Activated effector memory CD4-positive, alpha-beta T cell treated with anti-CD3 and anti-CD28 coated beads, Interleukin-2, amount 50 U/mL, for 16 hours (primary cell): Measurements from ENCODE around the gene TSSK3.
"Not testable (repeated sequence)": the region's sequence is repeated elsewhere in the genome, so short reads cannot be mapped to it uniquely, and the experiment has no call there.

Experiments
- DNase-seq: peaks from one replicate; pipeline ENCODE4 v3.0.0-alpha.2; 2020

TSSK3 gene

DNA sequence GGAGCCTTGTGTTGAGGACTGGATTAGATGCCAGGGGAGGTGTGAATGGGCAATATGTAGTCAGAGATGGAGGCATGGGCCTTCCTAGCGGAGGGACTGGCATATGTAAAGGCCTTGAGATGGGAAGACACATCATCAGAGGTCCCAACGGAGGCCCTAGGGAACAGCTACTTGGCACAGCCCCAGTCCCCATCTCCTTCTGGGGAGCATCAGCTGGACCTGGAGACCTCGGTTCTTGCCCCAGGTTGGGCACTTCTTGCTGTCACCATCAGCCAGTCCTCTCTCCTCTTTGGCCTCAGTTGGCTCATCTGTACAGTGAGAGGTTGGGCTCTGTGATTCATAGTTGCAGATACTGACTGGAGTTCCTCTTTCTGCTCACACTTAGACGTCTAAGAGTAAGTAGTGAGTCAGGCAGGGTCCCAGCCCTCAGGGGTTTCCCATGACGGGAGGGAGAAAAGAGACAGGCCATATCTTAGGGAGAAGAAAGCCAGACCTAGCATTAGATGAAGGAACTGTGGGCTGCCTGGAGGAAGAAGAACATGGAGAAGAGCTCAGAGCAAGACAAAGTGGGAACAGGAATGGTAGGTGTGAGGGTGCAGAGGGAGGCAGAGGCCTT, 22.9 kb upstream of the TSSK3 start:
- peak; percentile 69 for DNase-seq

DNA sequence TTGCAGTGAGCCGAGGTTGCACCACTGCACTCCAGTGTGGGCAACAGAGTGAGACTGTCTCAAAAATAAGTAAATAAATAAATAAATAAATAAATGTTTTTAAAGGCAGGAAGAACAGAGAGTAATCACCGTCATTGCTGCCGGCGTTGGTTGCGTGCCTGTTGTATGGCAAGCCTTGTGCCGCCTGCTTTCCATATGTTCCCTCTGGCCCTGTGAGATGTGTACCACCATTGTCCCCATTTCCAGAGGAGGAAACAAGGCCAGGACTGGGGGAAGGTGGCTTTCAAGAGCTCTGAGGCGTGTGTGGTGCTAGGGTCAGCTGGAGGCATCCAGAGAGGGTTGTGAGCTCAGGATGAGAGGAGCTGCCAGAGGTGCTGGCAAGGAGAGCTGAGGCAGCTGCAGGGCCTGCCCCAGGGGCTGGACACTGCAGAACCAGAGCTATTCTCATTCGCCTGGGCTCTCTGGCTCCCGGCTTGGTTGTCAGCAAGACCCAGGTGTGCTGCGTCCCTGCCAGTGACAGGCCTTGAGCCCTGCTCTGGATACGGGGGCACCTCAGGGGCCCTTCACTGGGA, 21.1 kb upstream of the TSSK3 start:
- DNase-seq = no peak

DNA sequence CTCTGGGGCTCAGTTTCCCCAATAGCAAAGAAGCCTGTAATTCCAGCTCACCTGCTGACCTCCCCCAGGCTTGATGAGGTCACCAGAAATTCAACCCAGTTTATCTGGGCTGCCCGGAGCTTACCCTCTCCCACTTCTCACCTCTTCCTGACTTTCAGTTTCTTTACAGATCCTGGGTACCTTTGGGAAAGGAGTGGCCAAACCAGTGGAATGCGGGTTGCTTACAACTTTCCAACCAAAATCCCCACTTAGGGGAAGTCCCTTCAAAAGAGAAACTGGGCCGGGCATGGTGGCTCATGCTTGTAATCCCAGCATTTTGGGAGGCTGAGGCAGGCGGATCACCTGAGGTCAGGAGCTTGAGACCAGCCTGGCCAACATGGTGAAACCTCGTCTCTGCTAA, 20.4 kb upstream of the TSSK3 start:
- DNase-seq = no peak

DNA sequence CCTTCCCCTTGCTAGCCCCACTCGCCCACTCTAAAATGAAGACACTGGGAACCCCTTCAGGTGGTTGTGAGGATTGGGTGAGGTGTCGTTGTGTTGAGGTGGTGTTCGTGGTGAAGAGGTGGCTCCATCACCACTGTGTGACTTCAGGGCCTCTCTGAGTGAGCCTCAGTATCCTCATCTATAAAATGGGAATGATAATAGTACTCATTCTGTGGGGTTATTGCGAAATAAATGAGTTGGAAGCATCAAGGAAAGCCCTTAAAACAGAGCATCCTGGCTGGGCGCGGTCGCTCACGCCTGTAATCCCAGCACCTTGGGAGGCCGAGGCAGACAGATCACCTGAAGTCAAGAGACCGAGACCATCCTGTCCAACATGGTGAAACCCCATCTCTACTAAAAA, 19.6 kb upstream of the TSSK3 start:
- DNase-seq = no peak

GRCh38 chr1:32345289-32345827, 17.0 kb upstream of the TSSK3 start:
- DNase-seq = no peak

- DNase-seq = no peak
Observed at GRCh38 chr1:32346532-32347157, 15.7 kb upstream of the TSSK3 start.

- DNase-seq = peak; percentile 69
Observed at GRCh38 chr1:32349211-32349708, 13.1 kb upstream of the TSSK3 start.

- peak; percentile 91 for DNase-seq
Observed at GRCh38 chr1:32350785-32351398, 11.4 kb upstream of the TSSK3 start.

GRCh38 chr1:32351399-32352238, 10.7 kb upstream of the TSSK3 start:
- DNase-seq = peak; percentile 96

DNA sequence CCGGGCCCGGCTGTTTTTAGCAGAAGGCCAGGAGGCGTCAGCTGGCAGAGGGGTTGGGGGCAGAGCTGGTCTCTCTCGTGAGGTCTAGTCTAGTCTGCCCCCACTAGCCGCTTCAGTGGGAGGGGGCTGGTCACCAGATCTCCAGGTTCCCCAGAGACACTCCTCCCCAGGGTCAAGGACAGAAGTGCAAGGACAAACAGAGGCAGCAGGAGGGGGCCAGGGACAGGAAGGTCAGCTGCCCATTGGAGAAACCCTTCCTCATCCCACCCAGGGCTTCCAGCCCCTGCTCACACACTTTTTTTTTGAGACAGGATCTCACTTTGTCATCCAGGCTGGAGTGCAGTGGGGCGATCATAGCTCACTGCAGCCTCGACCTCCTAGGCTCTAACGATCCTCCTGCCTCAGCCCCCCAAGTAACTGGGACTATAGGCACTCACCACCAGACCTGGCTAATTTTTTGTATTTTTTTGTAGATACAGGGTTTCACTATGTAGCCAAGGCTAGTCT, 10.0 kb upstream of the TSSK3 start:
- no peak for DNase-seq

GRCh38 chr1:32352831-32353383, 9.4 kb upstream of the TSSK3 start:
- DNase-seq = no peak

DNA sequence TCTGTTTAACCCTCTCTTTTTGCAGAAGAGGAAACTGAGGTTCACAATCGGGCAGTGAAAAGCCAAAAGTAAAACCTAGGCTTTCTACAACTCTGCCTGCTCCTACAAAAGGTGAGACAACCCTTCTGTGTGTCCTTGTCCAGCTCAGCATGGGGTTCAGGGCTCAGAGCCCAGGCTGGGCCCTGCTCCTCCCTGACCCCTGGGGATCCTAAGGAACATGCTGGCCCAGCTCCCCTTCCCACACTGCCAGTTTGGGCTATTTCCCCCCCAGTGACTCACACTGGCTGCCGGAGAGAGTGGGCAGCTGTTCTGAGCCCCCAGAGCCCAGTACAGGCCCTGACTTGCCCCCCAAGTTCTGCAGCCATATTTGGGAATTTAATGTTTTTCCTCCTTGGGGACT, 8.9 kb upstream of the TSSK3 start:
- no peak for DNase-seq

- no peak for DNase-seq
Observed at GRCh38 chr1:32353886-32354570, 8.3 kb upstream of the TSSK3 start.

GRCh38 chr1:32355778-32356177, 6.6 kb upstream of the TSSK3 start:
- not testable (repeated sequence) for DNase-seq

DNA sequence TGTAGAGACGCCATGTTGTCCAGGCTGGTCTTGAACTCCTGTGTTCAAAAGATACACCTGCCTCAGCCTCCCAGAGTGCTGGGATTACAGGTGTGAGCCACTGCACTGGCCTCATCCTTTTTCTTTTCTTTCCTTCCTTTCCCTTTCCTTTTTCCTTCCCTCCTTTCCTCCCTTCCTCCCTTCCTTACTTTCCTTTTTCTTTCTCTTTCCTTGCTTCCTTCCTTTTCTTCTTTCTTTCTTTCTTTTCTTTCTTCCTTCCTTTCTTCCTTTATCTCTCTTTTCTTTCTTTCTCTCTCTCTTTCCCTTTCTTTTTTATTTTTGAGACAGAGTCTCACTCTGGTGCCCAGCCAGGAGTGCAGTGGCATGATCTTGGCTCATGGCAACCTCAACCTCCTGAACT, 5.9 kb upstream of the TSSK3 start:
- DNase-seq = no peak

DNA sequence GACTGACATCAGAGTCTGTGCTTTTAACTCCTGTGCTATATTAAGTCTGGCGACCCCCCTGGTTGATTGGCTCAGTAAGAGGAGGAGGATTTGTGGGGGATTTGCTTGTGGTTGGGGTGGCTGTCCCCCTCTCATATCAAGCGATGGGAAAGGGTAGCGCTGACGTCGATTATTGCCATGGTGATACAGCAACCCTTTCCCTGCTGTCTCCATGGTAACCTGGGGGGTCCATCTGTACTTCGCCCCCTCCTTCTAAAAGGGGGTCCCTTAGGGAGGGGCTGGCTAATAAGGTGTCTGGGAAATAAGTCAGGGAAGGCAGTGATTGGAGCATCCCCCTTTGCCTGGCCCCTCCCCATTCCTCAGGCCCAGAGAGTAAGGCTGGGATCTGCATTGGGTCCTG, 4.7 kb upstream of the TSSK3 start:
- DNase-seq = no peak

GRCh38 chr1:32358435-32358834, 3.9 kb upstream of the TSSK3 start:
- DNase-seq = no peak

DNA sequence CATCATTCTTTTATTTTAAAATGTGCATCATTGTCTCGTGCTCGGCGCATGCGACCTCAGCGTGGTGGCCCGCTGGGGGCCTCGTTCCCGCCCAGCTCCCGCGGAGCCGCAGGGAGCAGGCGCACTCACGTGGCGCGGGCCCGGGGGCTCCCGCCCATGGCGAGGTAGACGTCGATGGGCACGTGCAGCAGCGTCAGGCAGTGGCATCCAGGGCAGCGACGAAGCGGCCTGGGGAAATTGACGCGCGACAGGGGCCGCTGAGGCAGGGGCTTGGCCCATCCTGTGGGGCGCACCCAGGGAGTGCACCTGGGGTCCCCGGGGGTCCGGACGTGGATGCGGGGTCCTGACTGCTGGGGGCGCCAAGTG, 1.0 kb upstream of the TSSK3 start:
- DNase-seq = no peak

GRCh38 chr1:32361674-32362473, 465 bp upstream of the TSSK3 start:
- peak; percentile 71 for DNase-seq

- no peak for DNase-seq
Observed at GRCh38 chr1:32363713-32364112, 1.4 kb downstream of the TSSK3 start.

GRCh38 chr1:32364836-32365235, 2.5 kb downstream of the TSSK3 start:
- DNase-seq = no peak
